ENCODE results near the gene NR2F2.
"Not testable (repeated sequence)": the region's sequence is repeated elsewhere in the genome, so short reads cannot be mapped to it uniquely, and the experiment has no call there.

The NR2F2 gene

DNA sequence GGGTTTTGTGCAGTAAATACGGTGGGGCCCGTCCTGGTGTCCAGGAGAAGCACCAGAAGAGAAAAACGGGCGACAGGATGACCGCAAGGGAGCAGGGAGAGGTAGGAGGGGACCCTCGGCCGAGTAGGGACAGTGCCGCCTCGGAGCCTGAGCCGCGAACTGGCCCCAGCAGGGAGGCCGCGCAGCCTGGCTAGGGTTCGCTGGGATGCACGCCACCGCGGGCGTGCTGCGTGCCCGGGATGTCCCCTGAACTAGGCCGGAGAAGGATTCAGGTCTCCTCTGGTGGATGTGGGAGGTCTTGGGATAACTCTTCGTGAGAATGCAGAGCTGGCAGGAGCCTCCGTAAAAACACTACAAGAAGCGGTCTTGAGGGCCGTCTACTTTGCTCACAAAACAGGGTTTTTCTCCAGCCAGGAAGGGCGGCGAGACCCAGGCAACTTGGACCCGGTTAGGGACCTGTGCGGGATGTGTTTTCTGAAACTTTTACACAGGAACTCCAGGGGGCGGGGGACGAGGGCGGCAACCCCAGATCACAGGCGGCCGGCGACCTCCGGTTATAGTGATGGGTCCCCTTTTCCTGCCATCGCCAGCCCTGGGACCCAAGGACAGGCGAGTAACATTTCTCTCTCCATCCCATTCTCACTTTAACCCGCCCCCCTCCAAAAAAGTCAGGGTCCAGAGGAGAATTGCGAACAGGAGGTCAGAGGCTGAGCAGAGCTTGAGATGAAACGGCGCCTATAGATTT is 35.5 kb downstream of the NR2F2 start:
- peaks cover 87% of the 10 kb centered on the region for H3K27me3 Mint-ChIP-seq (ENCODE audit: low read depth)
- DNase-seq (ENCODE audit: low spot score): no peak
- H3K4me1 Mint-ChIP-seq (ENCODE audit: low read depth): no peaks in the 10 kb centered on the region
- peaks cover 2% of the 10 kb centered on the region for H3K36me3 Mint-ChIP-seq (ENCODE audit: low read depth)
- no peaks in the 10 kb centered on the region for H3K9me3 Mint-ChIP-seq
- H3K4me3 Mint-ChIP-seq: no peak overlapping the region
- H3K27ac Mint-ChIP-seq: no peak overlapping the region

DNA sequence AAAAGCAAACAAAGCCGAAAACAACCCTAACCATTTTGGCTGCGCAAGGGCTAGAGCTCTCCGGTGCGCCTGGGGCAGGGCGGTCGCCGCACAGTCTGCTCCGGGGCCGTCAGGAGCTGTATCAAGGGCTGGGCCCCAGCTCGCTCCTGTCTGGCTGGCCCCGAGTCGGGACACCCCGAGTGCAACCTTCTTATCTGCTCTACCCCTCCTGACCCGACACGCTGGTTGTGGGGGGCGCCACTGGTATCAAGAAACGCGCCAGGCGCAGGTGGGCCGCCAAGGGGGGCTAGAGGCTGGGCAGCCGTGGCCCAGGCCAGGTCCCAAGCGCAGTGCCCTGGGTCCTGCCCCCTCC is 36.0 kb downstream of the NR2F2 start:
- no peak for DNase-seq (ENCODE audit: low spot score)
- Mint-ChIP-seq H3K9me3 (no peaks in the 10 kb centered on the region), H3K27me3 (ENCODE audit: low read depth) (peaks cover 82% of the 10 kb centered on the region), H3K4me1 (ENCODE audit: low read depth) (no peaks in the 10 kb centered on the region), H3K36me3 (ENCODE audit: low read depth) (peaks cover 2% of the 10 kb centered on the region), H3K27ac (no peak overlapping the region), H3K4me3 (no peak overlapping the region)

DNA sequence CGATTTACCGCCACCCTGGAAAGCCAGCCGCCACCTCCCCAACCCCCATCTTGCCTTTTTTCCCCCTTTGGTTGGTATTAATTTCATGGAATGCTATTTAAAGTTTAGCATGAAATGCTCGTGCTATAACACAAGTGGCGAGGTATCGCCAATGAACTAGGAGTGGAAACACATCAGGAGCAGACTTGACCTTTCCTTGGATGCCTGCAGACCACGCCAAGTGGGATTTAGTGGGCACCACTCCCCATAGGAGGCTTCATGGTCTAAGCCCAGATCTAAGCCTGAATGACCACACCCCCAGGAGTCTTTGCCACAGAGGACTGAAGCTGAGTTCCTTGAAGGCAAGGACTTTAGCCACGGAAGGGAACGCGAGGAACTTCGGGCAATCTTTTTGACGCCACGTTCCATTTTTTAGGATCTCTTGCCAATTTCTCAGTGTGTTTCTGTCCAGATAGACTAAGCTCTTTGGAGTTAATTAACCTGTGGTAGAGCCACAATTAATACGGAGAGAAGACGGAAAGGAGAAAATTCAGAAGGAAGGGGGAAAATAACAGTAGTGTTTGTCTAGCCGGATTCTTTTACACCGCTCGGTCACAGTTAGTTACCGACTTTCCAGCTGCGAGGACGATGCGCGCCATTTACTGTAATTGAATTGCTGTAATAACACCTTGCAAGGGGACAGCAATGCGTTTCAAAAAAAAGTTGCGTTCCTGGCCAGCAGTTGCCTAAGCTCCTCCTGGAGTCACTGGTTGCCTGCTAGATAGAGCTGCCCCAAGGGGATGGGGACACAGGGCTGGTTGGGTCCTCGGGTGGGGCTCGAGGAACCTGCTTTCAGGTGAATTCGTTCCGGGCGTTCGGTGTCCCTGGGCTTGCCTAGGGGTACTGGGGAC is 37.1 kb downstream of the NR2F2 start:
- Mint-ChIP-seq H3K36me3 (ENCODE audit: low read depth) (no peaks in the 10 kb centered on the region), H3K4me3 (no peak overlapping the region), H3K27me3 (ENCODE audit: low read depth) (peaks cover 74% of the 10 kb centered on the region), H3K4me1 (ENCODE audit: low read depth) (no peaks in the 10 kb centered on the region), H3K9me3 (no peaks in the 10 kb centered on the region), H3K27ac (no peak overlapping the region)
- DNase-seq (ENCODE audit: low spot score): no peak

- H3K27me3 Mint-ChIP-seq (ENCODE audit: low read depth): peaks cover 56% of the 10 kb centered on the region
- no peaks in the 10 kb centered on the region for H3K4me1 Mint-ChIP-seq (ENCODE audit: low read depth)
- H3K27ac Mint-ChIP-seq: no peak overlapping the region
- no peaks in the 10 kb centered on the region for H3K36me3 Mint-ChIP-seq (ENCODE audit: low read depth)
- DNase-seq (ENCODE audit: low spot score): no peak
- H3K4me3 Mint-ChIP-seq: no peak overlapping the region
- no peaks in the 10 kb centered on the region for H3K9me3 Mint-ChIP-seq
Observed at GRCh38 chr15:96369351-96369750, 38.9 kb downstream of the NR2F2 start.

- Mint-ChIP-seq H3K27ac (no peak overlapping the region), H3K4me1 (ENCODE audit: low read depth) (no peaks in the 10 kb centered on the region), H3K9me3 (no peaks in the 10 kb centered on the region), H3K27me3 (ENCODE audit: low read depth) (peaks cover 50% of the 10 kb centered on the region), H3K36me3 (ENCODE audit: low read depth) (no peaks in the 10 kb centered on the region), H3K4me3 (no peak overlapping the region)
- no peak for DNase-seq (ENCODE audit: low spot score)
Observed at GRCh38 chr15:96369825-96370621, 39.5 kb downstream of the NR2F2 start.

GRCh38 chr15:96372554-96372953 is 42.1 kb downstream of the NR2F2 start:
- no peaks in the 10 kb centered on the region for H3K36me3 Mint-ChIP-seq (ENCODE audit: low read depth)
- H3K27ac Mint-ChIP-seq: no peak overlapping the region
- H3K9me3 Mint-ChIP-seq: no peaks in the 10 kb centered on the region
- H3K4me3 Mint-ChIP-seq: no peak overlapping the region
- peaks cover 30% of the 10 kb centered on the region for H3K27me3 Mint-ChIP-seq (ENCODE audit: low read depth)
- DNase-seq (ENCODE audit: low spot score): no peak
- H3K4me1 Mint-ChIP-seq (ENCODE audit: low read depth): no peaks in the 10 kb centered on the region

DNA sequence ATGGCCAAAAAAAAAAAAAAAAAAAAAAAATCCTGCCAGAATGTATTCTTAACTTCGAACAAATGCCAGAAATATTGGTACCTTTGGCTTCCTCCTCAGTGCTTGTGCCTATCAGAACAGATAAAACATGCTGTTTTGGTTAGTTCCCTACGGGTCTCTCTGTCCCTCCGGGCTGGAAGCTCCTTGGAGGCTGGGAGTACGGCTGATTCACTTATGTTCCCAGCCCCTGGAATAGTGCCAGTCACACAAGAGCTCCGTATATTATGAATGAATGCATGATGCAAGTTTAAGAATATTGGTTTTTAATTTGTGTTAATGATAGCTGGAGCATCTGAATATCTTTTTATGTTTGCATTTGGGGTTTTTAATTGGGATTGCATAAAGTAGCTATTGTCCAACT is 44.0 kb downstream of the NR2F2 start:
- Mint-ChIP-seq H3K4me1 (ENCODE audit: low read depth) (no peaks in the 10 kb centered on the region), H3K27ac (no peak overlapping the region), H3K36me3 (ENCODE audit: low read depth) (no peaks in the 10 kb centered on the region), H3K27me3 (ENCODE audit: low read depth) (peaks cover 15% of the 10 kb centered on the region), H3K4me3 (no peak overlapping the region), H3K9me3 (no peaks in the 10 kb centered on the region)
- no peak for DNase-seq (ENCODE audit: low spot score)

GRCh38 chr15:96379592-96379991 is 49.1 kb downstream of the NR2F2 start:
- not testable (repeated sequence) for H3K36me3 Mint-ChIP-seq (ENCODE audit: low read depth); H3K27me3 Mint-ChIP-seq (ENCODE audit: low read depth); H3K4me3 Mint-ChIP-seq; H3K27ac Mint-ChIP-seq; DNase-seq (ENCODE audit: low spot score); H3K9me3 Mint-ChIP-seq; H3K4me1 Mint-ChIP-seq (ENCODE audit: low read depth)

GRCh38 chr15:96381463-96381862 is 51.0 kb downstream of the NR2F2 start:
- Mint-ChIP-seq H3K36me3 (ENCODE audit: low read depth) (no peaks in the 10 kb centered on the region), H3K9me3 (no peaks in the 10 kb centered on the region)

GRCh38 chr15:96385195-96385594 is 54.7 kb downstream of the NR2F2 start:
- H3K27ac Mint-ChIP-seq: no peak overlapping the region
- H3K4me3 Mint-ChIP-seq: no peak overlapping the region
- no peaks in the 10 kb centered on the region for H3K36me3 Mint-ChIP-seq (ENCODE audit: low read depth)
- H3K27me3 Mint-ChIP-seq (ENCODE audit: low read depth): no peaks in the 10 kb centered on the region
- H3K4me1 Mint-ChIP-seq (ENCODE audit: low read depth): no peaks in the 10 kb centered on the region
- no peak for DNase-seq (ENCODE audit: low spot score)
- H3K9me3 Mint-ChIP-seq: no peaks in the 10 kb centered on the region

More at GRCh38 chr15:96381463-96381862, 51.0 kb downstream of the NR2F2 start:
- DNase-seq (ENCODE audit: low spot score): no peak
- Mint-ChIP-seq H3K4me1 (ENCODE audit: low read depth) (no peaks in the 10 kb centered on the region), H3K27me3 (ENCODE audit: low read depth) (no peaks in the 10 kb centered on the region), H3K27ac (no peak overlapping the region), H3K4me3 (no peak overlapping the region)

DNA sequence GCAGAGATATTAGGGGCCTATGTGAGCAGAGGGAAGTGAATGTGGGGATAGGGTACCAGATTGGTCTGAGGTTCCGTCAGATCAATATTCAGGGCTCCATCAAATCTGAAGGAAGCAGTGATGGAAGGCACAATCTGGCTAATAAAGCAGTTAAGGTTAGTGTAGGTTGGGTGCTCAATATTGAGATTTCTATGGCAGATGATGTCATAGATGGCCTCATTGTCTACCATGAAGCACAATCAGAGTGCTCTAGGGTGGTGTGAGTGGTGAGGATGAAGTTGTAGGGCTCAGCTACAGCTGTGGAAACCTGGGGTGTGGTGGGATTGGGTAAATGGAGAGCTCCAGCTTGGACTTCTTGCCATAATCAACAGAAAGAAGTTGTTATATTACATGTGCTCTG is 58.2 kb downstream of the NR2F2 start:
- Mint-ChIP-seq H3K36me3 (ENCODE audit: low read depth) (no peaks in the 10 kb centered on the region), H3K27ac (no peak overlapping the region), H3K4me1 (ENCODE audit: low read depth) (no peaks in the 10 kb centered on the region), H3K4me3 (no peak overlapping the region), H3K27me3 (ENCODE audit: low read depth) (no peaks in the 10 kb centered on the region), H3K9me3 (no peaks in the 10 kb centered on the region)
- DNase-seq (ENCODE audit: low spot score): no peak

All from T-helper 2 cell treated with Interferon-gamma antibody and Interleukin-4, amounts not matched to agents 5 μg/mL and 100 μg/mL, for 36 hours (primary cell).